ENCODE results near the gene KRTAP1-4. TPM values are rescaled to one million over a fixed set of nuclear protein-coding genes. Genes with fewer than 3 reads are reported as not detected.
"Not testable (repeated sequence)": the region's sequence is repeated elsewhere in the genome, so short reads cannot be mapped to it uniquely, and the experiment has no call there.

The KRTAP1-4 gene
- total RNA-seq, 2 donors from 2014 or later, result not detected

DNA sequence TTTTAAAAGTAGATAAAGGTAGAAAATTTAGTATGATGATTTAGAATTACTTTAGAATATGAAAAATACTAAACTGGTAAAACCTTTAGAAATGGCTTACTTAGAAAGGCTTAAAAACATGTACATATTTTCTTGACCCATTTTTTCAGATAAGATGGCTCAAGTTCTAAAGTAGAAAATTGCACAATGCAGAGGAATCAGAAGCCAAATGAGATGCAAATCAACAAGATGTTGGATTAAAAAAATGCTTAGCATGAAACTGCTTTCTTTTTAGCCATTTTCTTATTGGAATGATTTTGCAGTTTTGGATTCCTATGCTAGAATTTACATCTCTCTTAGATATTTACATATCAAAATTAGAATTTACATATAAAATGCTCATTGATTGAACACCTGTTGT is 19.6 kb downstream of the KRTAP1-4 start:
- H3K36me3 Mint-ChIP-seq (ENCODE audit: insufficient read depth in 2 of 2), result no peaks in the 10 kb centered on the region
- H3K4me3 Mint-ChIP-seq, result no peak overlapping the region
- ATAC-seq (replicated peaks in 1 of 2) (no peak), DNase-seq (no peak)
- H3K27me3 Mint-ChIP-seq (ENCODE audit: low read depth), result peaks cover 1% of the 10 kb centered on the region
- no peaks in the 10 kb centered on the region for H3K9me3 Mint-ChIP-seq
- no peak overlapping the region for H3K27ac Mint-ChIP-seq
- H3K4me1 Mint-ChIP-seq (ENCODE audit: low read depth), result no peaks in the 10 kb centered on the region

DNA sequence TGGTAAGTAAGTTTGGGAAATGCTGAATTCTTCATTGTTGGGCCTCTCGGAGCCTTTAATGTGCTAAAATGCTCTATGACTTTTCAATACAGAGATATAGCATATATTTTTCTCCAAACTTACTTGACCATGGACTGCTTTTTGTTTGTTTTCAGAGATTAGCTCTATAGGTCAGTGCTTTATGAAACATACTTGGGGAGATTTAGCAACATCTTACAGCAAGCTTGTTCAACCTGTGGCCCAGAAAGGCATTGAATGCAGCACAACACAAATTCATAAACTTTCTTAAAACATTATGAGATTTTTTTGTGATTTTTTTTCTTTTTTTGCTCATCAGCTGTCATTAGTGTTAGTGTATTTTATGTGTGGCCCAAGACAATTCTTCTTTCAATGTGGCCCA is 20.1 kb downstream of the KRTAP1-4 start:
- H3K9me3 Mint-ChIP-seq, result no peaks in the 10 kb centered on the region
- H3K4me3 Mint-ChIP-seq, result no peak overlapping the region
- no peaks in the 10 kb centered on the region for H3K27me3 Mint-ChIP-seq (ENCODE audit: low read depth)
- no peaks in the 10 kb centered on the region for H3K36me3 Mint-ChIP-seq (ENCODE audit: insufficient read depth in 2 of 2)
- H3K4me1 Mint-ChIP-seq (ENCODE audit: low read depth), result no peaks in the 10 kb centered on the region
- H3K27ac Mint-ChIP-seq, result no peak overlapping the region
- DNase-seq (no peak), ATAC-seq (replicated peaks in 1 of 2) (no peak)

DNA sequence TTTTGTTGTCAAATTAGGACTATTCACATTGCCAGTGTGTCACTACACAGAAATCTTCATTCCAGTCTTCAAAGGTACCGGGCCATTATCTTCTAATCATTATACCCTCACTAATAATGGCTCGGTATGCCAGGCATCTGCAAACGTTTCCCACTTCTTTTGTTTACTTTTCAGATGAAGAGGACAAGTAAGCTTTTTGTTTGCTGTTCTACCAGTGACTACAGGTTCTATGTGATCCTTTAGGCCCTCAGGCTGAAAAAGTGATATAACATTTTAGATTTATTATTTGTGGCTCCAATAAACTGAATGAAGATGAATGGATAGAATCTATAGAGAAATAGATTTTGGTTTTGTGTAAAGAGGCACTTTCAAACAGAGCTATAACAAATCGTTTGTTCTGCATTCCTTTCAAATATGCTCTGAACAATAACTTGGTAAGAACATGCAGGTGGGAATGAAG is 20.7 kb downstream of the KRTAP1-4 start:
- Mint-ChIP-seq H3K9me3 (no peaks in the 10 kb centered on the region), H3K27me3 (ENCODE audit: low read depth) (no peaks in the 10 kb centered on the region)

DNA sequence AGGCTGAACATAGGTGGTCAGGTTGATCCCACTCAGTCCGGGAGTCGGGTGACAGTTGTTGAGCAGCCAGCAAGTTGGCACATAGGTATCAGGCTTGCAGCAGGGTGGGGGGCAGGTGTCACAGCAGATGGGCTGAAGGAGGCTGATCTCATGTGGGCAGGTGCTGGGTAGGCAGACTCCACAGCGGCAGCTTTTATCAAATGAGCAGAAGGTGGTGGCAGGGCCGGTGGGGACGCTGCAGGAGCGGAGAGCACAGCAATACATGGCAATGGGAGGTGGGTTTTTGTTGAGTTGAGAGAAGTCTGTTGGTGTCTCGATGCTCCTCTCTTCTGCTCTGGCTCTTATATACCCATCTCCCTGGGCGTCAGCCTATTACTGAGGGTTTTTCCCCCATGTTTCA is 21.2 kb downstream of the KRTAP1-4 start, which contains the start of gene KRTAP3-1:
KRTAP3-1 (minus strand) TSS at position 318 of the 400 bp plus-strand sequence; CDS start at position 264, 54 bp downstream.
- no peak within 1 kb of the TSS for H3K4me3 Mint-ChIP-seq
- DNase-seq (no peak), ATAC-seq (replicated peaks in 1 of 2) (no peak)
- H3K27ac Mint-ChIP-seq, result no peak within 1 kb of the TSS
- H3K9me3 Mint-ChIP-seq, result no peaks in the 10 kb centered on the region
- no peaks in the 10 kb centered on the region for H3K4me1 Mint-ChIP-seq (ENCODE audit: low read depth)
- no peaks in the 10 kb centered on the region for H3K27me3 Mint-ChIP-seq (ENCODE audit: low read depth)
- H3K36me3 Mint-ChIP-seq (ENCODE audit: insufficient read depth in 2 of 2), result no peaks in the 10 kb centered on the region

More for the DNA sequence above, 20.7 kb downstream of the KRTAP1-4 start:
- no peaks in the 10 kb centered on the region for H3K4me1 Mint-ChIP-seq (ENCODE audit: low read depth)
- DNase-seq (no peak), ATAC-seq (replicated peaks in 1 of 2) (no peak)
- no peaks in the 10 kb centered on the region for H3K36me3 Mint-ChIP-seq (ENCODE audit: insufficient read depth in 2 of 2)
- H3K27ac Mint-ChIP-seq, result no peak overlapping the region
- no peak overlapping the region for H3K4me3 Mint-ChIP-seq

DNA sequence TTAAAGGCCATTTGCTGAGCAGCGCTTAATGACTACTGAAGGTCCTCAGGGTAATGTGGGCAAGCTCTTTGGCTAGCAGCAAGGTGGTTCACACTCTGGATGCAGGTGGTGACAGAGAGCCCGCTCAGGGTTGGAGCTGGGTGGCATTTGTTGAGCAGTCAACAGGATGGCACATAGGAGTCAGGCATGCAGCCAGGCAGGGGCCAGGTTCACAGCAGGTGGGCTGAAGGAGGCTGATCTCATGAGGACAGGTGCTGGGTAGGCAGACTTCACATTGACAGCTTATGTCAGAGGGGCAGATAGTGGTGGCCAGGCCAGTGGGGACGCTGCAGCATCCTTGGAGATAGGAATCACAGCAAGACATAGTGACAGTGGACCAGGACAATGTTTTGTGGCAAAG is 25.6 kb downstream of the KRTAP1-4 start:
- no peak overlapping the region for H3K27ac Mint-ChIP-seq
- H3K4me1 Mint-ChIP-seq (ENCODE audit: low read depth), result peaks cover 6% of the 10 kb centered on the region
- H3K27me3 Mint-ChIP-seq (ENCODE audit: low read depth), result peaks cover 2% of the 10 kb centered on the region
- no peaks in the 10 kb centered on the region for H3K9me3 Mint-ChIP-seq
- ATAC-seq (replicated peaks in 1 of 2) (no peak), DNase-seq (no peak)
- no peak overlapping the region for H3K4me3 Mint-ChIP-seq
- H3K36me3 Mint-ChIP-seq (ENCODE audit: insufficient read depth in 2 of 2), result no peaks in the 10 kb centered on the region

DNA sequence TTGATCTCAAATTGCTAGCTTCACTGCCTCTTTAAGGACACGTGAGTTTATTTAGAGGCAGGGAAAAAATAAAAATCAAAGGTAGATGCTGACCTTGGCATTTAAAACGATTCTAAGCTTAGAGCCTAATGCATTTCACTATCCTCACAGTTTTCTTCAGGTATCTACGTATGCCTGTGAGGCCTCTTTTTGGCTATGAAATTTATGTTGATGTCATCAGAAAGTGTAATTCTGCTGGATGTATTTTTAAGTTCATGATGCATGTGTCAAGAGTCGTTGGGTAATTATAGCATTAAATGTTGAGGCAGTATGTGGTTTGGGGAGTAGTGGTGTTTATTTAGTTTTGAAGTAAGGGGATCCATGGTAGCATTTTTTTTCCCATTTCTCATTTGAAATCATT is 26.1 kb downstream of the KRTAP1-4 start:
- H3K4me1 Mint-ChIP-seq (ENCODE audit: low read depth), result peaks cover 6% of the 10 kb centered on the region
- no peaks in the 10 kb centered on the region for H3K36me3 Mint-ChIP-seq (ENCODE audit: insufficient read depth in 2 of 2)
- ATAC-seq (replicated peaks in 1 of 2), result no peak
- no peak overlapping the region for H3K4me3 Mint-ChIP-seq
- H3K27ac Mint-ChIP-seq, result no peak overlapping the region
- no peak for DNase-seq
- H3K27me3 Mint-ChIP-seq (ENCODE audit: low read depth), result peaks cover 7% of the 10 kb centered on the region
- no peaks in the 10 kb centered on the region for H3K9me3 Mint-ChIP-seq

DNA sequence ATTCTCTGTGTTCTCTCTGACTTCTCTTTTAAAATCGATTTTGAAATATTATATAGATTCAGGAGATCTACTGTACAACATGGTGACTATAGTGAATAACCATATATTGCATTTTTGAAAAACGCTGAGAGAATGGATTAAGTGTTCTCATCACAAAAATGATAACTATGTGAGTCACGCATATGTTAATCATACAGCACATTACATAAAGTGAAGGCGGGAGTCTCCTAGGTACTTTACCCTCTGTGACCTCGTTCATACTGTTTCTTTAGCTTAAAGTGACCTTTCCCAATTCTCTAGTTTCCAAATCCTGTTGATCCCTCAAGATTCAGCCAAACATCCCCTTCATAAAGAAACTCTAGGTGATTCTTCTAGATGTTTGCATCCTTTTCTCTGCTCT is 27.2 kb downstream of the KRTAP1-4 start:
- ATAC-seq (replicated peaks in 1 of 2) (peak in 1 of 2 donors; percentile 50), DNase-seq (no peak)
- no peaks in the 10 kb centered on the region for H3K36me3 Mint-ChIP-seq (ENCODE audit: insufficient read depth in 2 of 2)
- H3K27me3 Mint-ChIP-seq (ENCODE audit: low read depth), result peaks cover 15% of the 10 kb centered on the region
- peaks cover 6% of the 10 kb centered on the region for H3K4me1 Mint-ChIP-seq (ENCODE audit: low read depth)
- no peak overlapping the region for H3K27ac Mint-ChIP-seq
- H3K9me3 Mint-ChIP-seq, result no peaks in the 10 kb centered on the region
- no peak overlapping the region for H3K4me3 Mint-ChIP-seq

DNA sequence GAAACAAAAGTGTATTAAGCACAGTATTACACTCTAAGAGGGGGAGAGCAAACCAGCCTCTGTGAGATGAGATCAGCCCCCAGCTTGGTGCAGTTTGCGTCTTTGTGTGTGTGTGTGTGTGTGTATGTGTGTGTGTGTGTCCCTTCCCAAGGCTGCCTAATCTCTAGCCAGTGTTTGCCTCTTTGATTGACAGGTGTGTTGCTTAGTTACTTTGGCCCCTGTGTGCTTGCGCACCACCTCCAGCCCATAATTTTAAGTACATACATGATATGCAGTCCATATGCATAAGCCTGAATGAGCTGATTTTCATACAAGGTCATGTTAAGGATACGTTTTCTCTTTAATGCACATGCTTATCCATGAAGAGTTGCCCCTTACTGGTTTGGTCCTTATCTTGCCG is 28.2 kb downstream of the KRTAP1-4 start:
- H3K9me3 Mint-ChIP-seq, result no peaks in the 10 kb centered on the region
- H3K4me1 Mint-ChIP-seq (ENCODE audit: low read depth), result peaks cover 6% of the 10 kb centered on the region
- ATAC-seq (replicated peaks in 1 of 2) (no peak), DNase-seq (no peak)
- peaks cover 24% of the 10 kb centered on the region for H3K27me3 Mint-ChIP-seq (ENCODE audit: low read depth)
- no peaks in the 10 kb centered on the region for H3K36me3 Mint-ChIP-seq (ENCODE audit: insufficient read depth in 2 of 2)
- no peak overlapping the region for H3K27ac Mint-ChIP-seq
- no peak overlapping the region for H3K4me3 Mint-ChIP-seq

DNA sequence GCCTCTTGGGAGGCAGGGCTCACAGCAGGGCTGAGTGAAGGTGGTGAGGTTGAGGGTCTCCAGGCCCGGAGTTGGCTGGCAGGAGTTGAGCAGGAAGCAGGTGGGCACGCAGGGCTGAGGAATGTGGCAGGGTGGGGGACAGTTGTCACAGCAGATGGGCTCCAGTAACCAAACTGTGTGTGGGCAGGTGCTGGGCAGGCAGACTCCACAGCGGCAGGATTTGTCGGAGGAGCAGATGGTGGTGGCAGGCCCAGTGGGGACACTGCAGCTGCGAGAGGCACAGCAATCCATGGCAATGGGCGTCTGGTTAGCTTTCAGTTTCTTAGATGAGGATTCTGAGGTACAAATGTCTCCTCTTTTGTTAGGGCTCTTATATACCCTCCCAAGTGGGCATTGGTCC is 30.4 kb downstream of the KRTAP1-4 start, which contains the start of gene KRTAP3-2:
KRTAP3-2 (minus strand) TSS at position 344 of the 400 bp plus-strand sequence; CDS start at position 291, 53 bp downstream.
- H3K4me1 Mint-ChIP-seq (ENCODE audit: low read depth); DNase-seq; H3K9me3 Mint-ChIP-seq; H3K4me3 Mint-ChIP-seq; ATAC-seq (replicated peaks in 1 of 2); H3K36me3 Mint-ChIP-seq (ENCODE audit: insufficient read depth in 2 of 2); H3K27ac Mint-ChIP-seq: not testable (repeated sequence)
- peaks cover 36% of the 10 kb centered on the region for H3K27me3 Mint-ChIP-seq (ENCODE audit: low read depth)

DNA sequence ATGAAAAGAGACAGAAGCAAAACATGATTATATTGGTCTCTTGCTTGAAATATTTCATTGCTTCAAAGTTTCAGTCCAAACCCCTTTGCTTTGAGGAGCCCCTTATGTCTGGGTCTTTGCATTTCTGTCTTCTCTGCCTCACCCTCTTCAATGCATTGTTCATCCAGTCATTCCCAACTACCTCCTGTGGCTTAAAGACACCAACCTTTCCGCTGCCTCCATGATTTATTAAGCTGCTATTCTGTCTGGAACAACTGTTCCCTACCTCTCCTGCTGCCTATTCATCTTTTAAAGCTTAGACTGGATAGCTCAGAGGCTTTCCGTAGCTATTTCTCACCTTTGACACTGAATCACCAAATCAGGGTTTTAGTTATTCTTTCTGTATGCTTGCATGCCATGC is 32.6 kb downstream of the KRTAP1-4 start:
- DNase-seq (no peak), ATAC-seq (replicated peaks in 1 of 2) (no peak)
- Mint-ChIP-seq H3K4me1 (ENCODE audit: low read depth) (no peaks in the 10 kb centered on the region), H3K4me3 (no peak overlapping the region), H3K9me3 (no peaks in the 10 kb centered on the region), H3K27me3 (ENCODE audit: low read depth) (peaks cover 54% of the 10 kb centered on the region), H3K36me3 (ENCODE audit: insufficient read depth in 2 of 2) (no peaks in the 10 kb centered on the region), H3K27ac (no peak overlapping the region)

DNA sequence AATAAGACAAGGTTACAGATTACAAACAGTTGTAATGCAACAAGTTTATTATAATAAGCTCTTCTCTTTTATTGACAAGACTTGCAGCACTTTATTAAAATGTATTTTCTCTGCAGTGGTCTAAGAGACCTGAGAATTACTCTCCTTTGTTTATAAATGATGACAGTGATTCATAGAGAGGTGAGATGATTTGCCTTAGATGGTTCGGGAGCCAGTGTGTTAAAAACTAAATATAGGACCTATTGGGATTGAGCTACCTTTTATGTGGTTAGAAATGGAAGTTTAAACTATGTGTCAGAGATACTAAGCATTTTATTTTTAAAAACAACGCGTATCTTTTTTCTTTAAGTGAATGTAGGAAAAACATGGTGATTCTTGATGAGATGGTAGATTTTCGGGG is 33.2 kb downstream of the KRTAP1-4 start:
- Mint-ChIP-seq H3K27me3 (ENCODE audit: low read depth) (peaks cover 56% of the 10 kb centered on the region), H3K4me3 (no peak overlapping the region), H3K9me3 (no peaks in the 10 kb centered on the region), H3K4me1 (ENCODE audit: low read depth) (no peaks in the 10 kb centered on the region), H3K27ac (no peak overlapping the region), H3K36me3 (ENCODE audit: insufficient read depth in 2 of 2) (no peaks in the 10 kb centered on the region)
- ATAC-seq (replicated peaks in 1 of 2) (no peak), DNase-seq (no peak)

DNA sequence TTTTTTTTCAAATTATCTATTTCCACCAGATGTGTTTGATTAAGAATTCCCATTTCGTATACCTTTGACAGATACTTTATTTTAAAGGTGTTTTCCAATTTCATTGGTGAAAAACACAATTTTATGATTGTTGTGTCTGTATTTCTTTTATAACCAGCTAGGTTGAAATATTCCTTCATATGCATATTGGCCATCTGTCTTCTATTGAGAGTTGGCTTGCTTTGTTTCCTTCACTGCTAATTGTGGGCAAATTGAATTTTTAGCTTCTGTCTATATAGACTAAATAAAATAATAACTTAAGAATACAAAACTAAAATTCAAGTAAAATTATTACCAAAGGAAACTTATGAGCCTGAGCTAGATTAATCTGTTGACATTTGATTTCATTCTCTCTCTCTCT is 34.9 kb downstream of the KRTAP1-4 start:
- ATAC-seq (replicated peaks in 1 of 2) (no peak), DNase-seq (no peak)
- Mint-ChIP-seq H3K9me3 (no peaks in the 10 kb centered on the region), H3K27ac (no peak overlapping the region), H3K4me3 (no peak overlapping the region), H3K36me3 (ENCODE audit: insufficient read depth in 2 of 2) (no peaks in the 10 kb centered on the region), H3K4me1 (ENCODE audit: low read depth) (no peaks in the 10 kb centered on the region), H3K27me3 (ENCODE audit: low read depth) (peaks cover 56% of the 10 kb centered on the region)

DNA sequence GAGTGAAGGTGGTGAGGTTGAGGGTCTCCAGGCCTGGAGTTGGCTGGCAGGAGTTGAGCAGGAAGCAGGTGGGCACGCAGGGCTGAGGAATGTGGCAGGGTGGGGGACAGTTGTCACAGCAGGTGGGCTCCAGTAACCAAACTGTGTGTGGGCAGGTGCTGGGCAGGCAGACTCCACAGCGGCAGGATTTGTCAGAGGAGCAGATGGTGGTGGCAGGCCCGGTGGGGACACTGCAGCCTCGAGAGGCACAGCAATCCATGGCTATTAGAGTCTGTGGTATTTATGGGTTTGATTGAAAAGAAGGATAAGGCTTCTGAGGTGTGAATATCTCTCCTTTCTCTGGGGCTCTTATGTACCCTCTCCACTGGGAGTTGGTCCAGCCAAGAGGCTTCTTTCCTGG is 36.2 kb downstream of the KRTAP1-4 start, which contains the start of gene KRTAP3-3:
KRTAP3-3 (minus strand) TSS at position 326 of the 400 bp plus-strand sequence; CDS start at position 259, 67 bp downstream.
- Mint-ChIP-seq H3K4me3 (no peak within 1 kb of the TSS), H3K27me3 (ENCODE audit: low read depth) (peaks cover 53% of the 10 kb centered on the region), H3K36me3 (ENCODE audit: insufficient read depth in 2 of 2) (no peaks in the 10 kb centered on the region), H3K9me3 (no peaks in the 10 kb centered on the region), H3K27ac (no peak within 1 kb of the TSS), H3K4me1 (ENCODE audit: low read depth) (no peaks in the 10 kb centered on the region)
- ATAC-seq (replicated peaks in 1 of 2) (no peak), DNase-seq (no peak)

DNA sequence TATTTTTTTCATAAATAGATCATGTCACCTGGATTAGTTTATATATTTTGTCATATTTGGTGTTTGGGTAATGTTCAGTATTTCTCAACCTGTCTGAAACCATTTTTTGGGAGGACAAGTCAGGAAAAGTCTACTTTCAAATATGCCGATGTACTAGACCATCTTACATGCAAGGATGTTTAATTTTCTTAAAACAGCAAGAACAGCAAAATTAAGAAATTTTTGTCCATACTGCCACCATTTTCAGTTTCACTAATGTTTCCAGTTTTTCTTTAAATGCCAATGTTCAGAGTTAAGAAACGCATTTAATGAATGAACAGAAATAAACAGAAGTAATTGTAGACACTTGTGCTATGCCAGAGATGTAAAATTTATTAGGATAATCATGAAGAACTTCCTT is 36.9 kb downstream of the KRTAP1-4 start:
- H3K9me3 Mint-ChIP-seq, result no peaks in the 10 kb centered on the region

More for the DNA sequence above, 36.9 kb downstream of the KRTAP1-4 start:
- no peak for DNase-seq
- H3K27me3 Mint-ChIP-seq (ENCODE audit: low read depth), result peaks cover 49% of the 10 kb centered on the region
- H3K36me3 Mint-ChIP-seq (ENCODE audit: insufficient read depth in 2 of 2), result no peaks in the 10 kb centered on the region
- no peak overlapping the region for H3K27ac Mint-ChIP-seq
- no peak for ATAC-seq (replicated peaks in 1 of 2)
- no peaks in the 10 kb centered on the region for H3K4me1 Mint-ChIP-seq (ENCODE audit: low read depth)
- no peak overlapping the region for H3K4me3 Mint-ChIP-seq

Measured in activated T-cell treated with anti-CD3 and anti-CD28 coated beads, Interleukin-2, amount 50 U/mL, for 72 hours (primary cell).